GM18508 (cell line): ENCODE results near the gene TGM6.
"Not testable (repeated sequence)": the region's sequence is repeated elsewhere in the genome, so short reads cannot be mapped to it uniquely, and the experiment has no call there.

Source experiments
- ATAC-seq: cut with Tn5 transposase; IDR thresholded peaks from one replicate; pipeline ENCODE4 v1.9.1; 2021; ENCODE audit warnings: moderate number of reproducible peaks; ENCODE audit not compliant: insufficient read depth, unreplicated experiment

Gene TGM6

DNA sequence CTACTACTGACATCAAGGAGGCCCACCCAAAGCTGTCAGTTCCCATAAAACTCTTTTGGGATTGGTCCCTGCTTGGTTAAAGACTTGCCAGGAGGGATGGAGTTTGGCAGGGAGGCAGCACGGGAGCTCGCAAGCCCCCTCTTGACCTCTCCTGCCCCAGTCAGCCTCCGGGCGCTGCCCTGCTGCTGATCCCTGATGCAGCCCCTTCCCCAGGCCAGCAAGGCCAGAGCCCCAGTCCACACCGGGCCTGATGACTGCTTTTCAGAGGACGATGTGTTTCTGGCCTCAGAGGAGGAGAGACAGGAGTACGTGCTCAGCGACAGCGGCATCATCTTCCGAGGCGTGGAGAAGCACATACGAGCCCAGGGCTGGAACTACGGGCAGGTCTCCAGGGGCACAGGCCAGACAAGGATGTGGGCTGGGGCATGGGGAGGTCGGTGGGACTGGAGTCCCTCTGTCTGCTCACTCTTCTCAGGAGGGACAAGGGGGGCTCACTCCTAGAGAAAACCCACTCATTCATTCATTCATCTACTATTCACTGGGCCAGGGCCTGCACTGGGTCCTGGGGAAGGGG, 15.6 kb downstream of the TGM6 start:
- ATAC-seq = no peak

DNA sequence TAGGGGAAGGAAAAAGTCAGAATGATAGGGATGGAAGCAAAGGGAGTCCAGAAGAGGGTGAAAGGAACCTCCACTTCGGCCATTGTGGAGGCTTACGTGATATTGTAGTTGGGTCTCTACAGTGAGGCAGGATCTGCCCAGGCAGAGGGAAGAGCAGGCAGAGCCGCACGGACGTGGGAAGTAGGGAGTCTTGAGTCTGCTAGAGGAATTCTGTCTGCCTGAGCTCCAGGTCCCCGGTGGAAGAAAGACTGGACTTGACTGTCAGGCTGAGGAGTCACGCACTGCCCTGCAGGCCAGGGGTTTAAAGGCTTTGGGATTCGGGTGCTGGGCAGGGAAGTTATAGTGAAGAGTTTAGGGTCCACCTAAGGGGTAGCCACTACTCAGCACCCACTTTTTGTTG, 16.4 kb downstream of the TGM6 start:
- no peak for ATAC-seq

DNA sequence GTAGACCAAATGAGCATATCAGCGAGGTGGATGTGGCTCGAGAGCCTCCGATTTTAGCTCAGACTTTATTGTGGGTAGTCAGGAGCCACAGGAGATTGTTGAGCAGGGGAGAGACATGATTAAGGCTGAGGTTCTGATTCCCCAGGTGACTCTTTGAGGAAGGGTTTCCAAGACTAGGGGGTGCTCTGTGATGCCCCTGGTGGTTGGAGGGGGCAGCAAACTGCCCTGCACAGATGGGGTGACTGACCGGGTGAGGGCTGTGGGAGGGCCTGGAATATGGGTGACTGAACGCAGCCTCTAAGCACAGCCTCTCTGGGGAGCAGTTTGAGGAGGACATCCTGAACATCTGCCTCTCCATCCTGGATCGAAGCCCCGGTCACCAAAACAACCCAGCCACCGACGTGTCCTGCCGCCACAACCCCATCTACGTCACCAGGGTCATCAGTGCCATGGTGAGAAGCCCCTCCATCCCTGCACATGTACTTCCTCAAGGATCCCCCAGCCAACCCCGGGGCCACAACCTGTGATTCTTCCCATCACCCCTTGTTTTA, 17.0 kb downstream of the TGM6 start:
- no peak for ATAC-seq

DNA sequence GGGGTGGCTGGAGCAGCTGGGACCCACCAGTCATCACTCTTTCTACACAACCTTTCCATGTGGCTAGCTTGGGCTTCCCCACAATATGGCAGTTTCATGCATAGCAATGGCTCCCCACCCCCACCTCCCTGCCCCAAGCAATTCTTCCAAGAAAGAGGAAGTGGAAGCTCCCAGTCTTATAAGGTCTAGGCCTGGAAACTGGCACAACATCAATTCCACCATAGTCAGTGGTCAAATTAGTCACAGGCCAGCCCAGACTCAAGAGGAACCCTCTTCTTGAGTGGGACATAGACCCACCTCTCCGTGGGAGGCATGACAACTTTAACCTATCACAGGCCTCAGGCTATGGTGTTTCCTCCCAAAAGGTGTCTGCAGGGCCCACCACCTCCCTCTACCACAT, 17.7 kb downstream of the TGM6 start:
- ATAC-seq = no peak

DNA sequence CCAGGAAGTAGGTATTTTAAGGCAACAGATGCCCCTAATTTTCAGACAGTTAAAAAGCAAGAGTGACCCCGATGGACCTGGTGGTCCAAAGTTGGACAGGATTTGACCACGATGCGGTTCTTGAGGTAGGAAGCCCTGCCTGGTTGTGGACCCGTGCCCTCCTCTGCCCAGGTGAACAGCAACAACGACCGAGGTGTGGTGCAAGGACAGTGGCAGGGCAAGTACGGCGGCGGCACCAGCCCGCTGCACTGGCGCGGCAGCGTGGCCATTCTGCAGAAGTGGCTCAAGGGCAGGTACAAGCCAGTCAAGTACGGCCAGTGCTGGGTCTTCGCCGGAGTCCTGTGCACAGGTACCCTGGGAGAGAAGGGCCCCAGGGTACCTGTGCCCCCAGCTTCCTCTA, 18.7 kb downstream of the TGM6 start:
- no peak for ATAC-seq

DNA sequence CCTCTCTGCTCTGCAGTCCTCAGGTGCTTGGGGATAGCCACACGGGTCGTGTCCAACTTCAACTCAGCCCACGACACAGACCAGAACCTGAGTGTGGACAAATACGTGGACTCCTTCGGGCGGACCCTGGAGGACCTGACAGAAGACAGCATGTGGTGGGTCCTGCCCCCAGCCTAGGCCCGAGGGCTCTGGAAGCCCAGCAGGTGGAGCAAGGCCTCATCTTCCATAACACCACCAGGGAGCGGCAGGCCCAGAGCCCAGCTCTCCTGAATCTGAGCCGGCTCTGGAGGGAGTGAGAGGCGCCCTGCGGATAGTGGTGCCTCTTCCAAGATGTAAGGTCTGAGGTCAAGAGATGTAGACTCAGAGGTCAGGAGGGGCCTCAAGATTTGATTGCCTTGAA, 19.6 kb downstream of the TGM6 start:
- ATAC-seq = no peak

DNA sequence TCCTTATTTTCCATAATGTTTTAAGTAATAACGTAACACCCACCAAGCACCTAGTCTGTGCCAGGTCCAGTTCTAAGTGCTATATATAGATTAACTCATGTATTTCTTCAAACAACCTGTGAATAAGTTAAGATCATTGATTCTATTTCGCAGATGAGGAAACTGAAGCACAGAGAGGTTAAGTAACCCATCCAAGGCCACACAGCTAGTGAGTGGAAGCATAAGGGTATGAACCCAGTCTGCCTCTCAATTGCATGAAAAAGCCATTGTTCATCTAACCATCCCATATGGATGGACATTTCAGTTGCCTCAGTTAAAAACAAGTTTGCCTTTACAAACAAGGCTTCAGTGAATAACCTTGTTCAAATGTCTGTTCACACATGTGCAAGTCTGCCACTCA, 20.8 kb downstream of the TGM6 start:
- no peak for ATAC-seq

DNA sequence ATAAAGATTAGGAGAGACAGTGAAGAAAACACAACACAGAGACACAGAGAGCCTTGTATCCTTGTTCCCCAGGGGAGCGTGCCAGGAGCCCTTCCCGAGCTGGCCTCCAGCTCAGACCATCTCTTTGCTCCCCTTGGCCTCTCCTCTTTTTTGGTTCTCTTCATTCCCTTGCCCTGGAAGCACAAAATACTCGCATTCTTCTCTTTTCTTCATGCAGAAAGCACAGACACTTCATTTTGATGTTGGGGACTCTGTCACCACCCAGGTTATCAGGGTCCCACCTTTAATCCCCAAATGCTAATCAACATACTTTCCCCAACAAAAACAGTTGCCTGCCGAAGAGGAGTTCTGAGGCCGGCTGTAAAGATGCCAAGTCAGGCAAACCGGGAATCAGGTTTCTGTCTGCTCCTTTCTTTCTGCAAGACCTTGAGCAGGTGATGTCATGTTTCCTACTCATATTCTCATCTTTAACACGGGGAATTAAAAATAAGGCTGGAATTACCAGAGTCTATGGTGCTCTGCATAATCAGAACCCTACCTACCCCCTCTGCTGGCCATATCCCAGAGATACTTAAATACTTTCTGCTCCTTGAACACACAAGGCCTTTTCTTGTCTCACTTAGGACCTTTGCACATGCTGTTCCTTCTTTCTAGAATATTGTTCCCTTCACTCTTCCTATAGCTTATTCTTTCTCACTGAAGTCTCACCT, 21.7 kb downstream of the TGM6 start:
- no peak for ATAC-seq

DNA sequence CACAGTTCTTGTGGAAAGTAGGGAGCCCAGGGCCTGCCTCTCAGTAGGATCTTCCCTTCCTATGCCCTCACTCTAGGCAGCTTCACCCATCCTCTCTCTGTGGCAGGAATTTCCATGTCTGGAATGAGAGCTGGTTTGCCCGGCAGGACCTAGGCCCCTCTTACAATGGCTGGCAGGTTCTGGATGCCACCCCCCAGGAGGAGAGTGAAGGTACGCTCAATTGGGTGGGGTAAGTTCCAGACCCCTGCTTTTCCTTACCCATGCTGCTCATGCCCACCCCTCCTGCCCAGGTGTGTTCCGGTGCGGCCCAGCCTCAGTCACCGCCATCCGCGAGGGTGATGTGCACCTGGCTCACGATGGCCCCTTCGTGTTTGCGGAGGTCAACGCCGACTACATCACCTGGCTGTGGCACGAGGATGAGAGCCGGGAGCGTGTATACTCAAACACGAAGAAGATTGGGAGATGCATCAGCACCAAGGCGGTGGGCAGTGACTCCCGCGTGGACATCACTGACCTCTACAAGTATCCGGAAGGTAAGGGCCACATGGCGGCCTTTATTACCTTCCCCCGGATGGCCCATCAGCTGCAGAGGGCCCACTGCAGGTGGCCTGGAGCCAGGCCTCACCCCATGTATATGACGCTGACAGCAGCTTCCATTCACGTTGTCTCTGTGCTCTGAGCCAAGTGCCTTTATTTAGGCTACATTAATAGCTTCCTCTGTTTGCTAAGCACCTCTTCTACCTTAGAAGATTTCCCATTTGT, 22.8 kb downstream of the TGM6 start:
- ATAC-seq = no peak

DNA sequence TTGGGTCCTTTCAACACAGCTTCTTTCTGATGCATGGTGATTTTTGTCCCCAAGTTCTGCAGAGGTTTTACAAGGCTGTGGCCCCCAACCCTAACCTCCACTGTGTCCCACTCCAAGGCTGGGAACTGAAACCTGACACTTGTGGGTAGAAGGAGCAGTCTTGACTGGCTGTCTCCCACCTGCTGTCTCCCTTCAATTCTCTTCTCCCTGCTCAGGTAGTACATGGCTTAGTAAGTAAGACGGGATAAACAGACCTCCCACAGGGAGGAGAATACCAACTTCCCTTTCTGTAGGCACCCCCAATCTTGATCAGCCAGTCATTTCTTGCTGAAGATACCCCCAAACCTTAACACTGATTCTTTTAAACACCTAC, 25.0 kb downstream of the TGM6 start:
- no peak for ATAC-seq

DNA sequence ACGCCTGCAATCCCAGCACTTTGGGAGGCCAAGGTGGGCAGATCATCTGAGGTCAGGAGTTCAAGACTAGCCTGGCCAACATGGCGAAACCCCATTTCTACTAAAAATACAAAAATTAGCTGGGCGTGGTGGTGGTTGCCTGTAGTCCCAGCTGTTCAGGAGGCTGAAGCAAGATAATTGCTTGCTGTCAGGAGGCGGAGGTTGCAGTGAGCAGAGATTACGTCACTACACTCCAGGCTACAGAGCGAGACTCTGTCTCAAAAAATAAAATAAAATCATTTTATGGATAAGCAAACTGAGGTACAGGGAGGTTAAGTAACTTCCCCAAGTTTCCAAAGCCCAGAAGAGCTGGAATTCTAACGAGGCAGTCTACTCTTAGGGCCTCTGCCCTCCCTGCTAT, 26.7 kb downstream of the TGM6 start:
- not testable (repeated sequence) for ATAC-seq

DNA sequence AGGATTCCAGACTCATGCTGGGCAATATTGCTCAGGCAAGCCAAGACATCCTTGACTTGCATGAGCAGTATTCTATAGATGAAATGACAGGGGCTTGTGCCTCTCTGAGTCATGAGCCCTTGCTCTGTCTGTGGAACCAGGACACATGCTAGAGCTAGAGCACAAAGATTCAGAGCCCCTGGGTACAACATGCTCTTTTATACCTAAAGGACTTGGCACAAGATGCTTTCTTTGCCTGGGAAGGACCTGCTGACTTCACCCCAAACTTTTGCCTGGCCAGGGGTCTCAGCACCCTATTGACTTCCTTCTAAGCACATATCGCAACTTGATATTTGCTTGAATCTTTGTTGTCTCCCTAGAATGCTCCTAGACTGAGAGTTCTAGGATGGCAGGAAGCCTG, 27.4 kb downstream of the TGM6 start:
- no peak for ATAC-seq

DNA sequence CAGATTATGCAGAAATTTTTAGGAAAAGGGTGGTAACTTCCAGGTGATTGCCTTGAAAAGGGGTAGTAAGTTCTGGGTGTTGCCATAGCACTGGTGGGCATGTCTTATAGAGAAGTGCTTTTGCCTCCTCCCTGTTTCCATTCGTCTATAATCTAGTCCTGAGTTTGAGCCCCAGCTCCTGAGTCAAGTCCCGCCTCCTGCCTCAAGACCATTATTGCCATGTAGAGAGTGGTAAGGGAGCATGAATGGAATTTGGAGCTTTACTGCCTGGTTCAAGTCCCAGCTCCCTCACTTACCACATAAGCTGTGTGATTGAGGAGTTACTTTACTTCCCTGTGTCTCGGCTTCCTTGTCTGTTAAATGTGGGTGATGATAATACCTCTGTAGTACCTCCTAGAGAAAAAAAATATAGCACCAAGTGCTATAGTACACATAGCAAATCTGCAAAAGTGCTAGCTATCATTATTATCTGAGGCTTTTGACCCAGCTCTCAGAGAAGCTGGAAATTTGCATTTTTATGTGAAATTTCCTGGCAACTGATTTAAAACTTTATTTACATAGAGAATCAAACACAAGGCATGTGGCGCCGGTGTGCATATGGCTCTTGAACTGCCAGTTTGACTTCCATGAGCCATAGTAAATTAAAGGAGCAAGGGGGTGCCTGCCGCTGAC, 36.0 kb downstream of the TGM6 start:
- ATAC-seq = no peak

DNA sequence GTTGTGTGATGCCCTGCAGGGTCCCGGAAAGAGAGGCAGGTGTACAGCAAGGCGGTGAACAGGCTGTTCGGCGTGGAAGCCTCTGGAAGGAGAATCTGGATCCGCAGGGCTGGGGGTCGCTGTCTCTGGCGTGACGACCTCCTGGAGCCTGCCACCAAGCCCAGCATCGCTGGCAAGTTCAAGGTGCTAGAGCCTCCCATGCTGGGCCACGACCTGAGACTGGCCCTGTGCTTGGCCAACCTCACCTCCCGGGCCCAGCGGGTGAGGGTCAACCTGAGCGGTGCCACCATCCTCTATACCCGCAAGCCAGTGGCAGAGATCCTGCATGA, 36.5 kb downstream of the TGM6 start:
- no peak for ATAC-seq

DNA sequence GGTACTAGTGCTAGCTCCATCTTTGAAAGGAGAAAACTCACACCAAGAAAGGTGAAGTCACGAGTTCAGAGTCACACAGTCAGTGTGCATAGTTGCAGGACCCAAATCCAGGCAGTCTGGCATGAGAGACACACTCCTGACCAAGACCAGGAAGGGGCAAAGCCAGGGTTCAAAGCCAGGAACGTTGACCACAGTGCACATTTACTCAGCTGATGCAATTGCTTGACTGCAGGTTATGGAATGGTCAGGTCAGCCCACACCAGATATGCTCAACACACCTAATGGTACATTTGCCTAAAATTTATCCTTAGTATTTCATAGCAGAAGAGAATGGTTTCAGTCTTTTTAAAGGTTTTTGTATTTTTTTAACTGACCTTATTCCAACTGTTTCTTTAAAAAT, 37.7 kb downstream of the TGM6 start:
- no peak for ATAC-seq

DNA sequence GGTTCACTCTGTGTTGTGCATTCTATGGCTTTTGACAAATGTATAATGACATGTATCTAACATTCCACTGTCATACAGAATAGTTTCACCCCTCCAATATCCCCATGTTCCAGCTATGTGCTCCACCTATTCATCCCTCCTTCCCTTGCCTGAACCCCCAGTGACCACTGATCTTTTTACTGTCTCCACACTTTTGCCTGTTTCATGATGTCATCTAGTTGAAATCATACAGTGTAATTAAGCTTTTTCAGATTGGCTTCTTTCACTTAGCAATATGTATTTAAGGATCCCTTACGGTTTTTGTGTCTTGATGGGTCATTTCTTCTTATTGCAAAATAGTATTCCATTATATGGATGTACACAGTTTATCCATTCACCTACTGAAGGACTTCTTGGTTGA, 39.8 kb downstream of the TGM6 start:
- ATAC-seq = no peak

DNA sequence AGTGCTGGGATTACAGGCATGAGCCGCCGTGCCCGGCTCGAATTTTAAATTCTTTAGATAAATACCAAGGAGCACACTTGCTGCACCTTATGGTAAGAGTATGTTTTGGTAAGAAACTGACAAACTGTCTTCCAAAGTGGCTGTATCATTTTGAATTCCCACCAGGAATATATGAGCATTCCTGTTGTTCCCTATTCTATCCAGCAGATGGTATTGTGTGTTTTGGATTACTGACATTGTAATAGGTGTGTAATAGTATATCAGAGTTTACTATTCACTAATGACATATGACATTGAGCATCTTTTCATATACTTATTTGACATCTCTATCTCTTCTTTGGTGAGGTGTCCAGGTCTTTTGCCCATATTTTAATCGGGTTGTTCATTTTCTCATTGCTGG, 40.5 kb downstream of the TGM6 start:
- no peak for ATAC-seq

DNA sequence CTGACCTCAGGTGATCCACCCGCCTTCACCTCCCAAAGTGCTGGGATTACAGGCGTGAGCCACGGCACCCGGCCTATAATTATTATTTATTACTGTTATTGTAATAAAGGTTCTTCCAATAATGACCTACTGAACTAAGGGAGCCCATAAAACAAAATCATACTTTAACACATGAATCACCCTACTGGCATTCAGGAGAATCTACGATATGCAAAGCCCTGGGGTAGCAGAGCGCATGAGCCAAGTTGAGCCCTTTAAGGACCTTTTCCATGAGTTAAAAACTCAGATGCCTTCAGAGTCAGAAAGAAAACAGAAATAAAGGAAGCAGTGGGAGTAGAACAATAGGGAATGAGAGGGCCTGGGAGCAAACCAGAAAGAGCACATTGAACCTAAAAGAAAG, 48.4 kb downstream of the TGM6 start:
- no peak for ATAC-seq

DNA sequence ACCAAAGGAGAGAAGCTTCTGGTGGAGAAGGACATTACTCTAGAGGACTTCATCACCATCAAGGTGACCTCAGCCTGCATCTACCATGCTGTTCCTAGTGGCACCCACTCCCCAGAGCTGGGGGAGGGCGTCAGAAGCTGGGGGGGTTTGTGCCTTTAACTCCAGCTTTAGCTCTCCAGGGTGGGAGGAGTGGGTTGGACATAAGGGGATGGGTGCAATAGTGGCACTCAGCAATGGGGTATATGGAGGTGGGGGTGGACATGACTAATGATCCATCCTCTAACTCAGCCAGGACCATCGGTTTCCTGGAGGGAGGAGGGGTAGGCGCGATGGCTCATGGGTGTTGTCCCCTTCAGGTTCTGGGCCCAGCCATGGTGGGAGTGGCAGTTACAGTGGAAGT, 49.8 kb downstream of the TGM6 start:
- no peak for ATAC-seq

DNA sequence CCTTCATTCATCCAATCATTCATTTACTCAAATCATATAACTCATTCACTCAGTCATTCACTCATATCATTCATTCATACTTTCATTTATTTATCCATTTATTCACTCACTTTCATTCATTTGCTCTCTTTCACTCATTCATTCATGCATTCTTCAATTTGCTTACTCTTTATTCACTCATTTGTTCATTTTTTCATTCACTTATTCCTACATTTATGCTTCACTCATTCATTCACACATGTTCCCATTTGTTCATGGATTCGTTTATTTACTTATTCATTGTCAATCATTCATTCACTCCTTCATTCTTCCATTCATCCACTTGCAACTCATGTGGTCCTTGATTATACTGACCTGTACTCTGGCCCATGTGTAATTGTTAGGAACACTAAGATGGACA, 50.5 kb downstream of the TGM6 start:
- no peak for ATAC-seq

DNA sequence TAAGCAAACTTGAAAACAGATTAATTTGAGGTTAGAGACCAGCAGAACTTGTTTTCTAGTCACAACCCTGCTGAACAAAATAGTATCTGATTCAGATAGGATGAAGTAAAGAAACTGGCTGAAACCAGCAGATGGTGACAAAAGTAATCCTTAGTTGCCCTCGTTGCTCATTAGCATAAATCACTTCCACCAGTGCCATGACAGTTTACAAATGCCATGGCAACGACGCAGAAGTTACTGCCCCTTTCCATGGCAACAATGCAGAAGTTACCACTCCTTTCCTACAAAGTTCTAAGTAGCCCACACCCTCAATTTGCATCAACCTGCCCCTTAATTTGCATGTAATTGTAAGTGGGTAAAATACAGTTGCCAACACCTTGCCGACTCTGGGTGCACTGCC, 66.1 kb downstream of the TGM6 start:
- ATAC-seq = no peak
